Measurements from ENCODE around the gene RAB3B. TPM values are rescaled to one million over a fixed set of nuclear protein-coding genes. Genes with fewer than 3 reads are reported as not detected.

The RAB3B gene
- total and polyA plus RNA-seq, 2 of the 4 experiments (the other 2 are of a cell fraction) = 33.6 to 78.5 TPM

GRCh38 chr1:51949014-51949702 lies 41.3 kb downstream of the RAB3B start:
- Histone ChIP-seq H2AK5ac (ENCODE audit: low read depth, low read length) (no peak overlapping the region), H3K4me3 (ENCODE audit: insufficient read depth, low read depth, low read length) (no peak overlapping the region), H3K4ac (ENCODE audit: low read depth, low read length) (no peak overlapping the region; the same call in 1 of the 2 replicates), H3K9me3 (ENCODE audit: control insufficient read depth, insufficient read depth, low read length) (no peaks in the 10 kb centered on the region), H3K18ac (ENCODE audit: low read depth, low read length) (no peak overlapping the region), H4K8ac (ENCODE audit: low read depth in 2 of 2, low read length in 2 of 2) (no peak overlapping the region), H4K91ac (ENCODE audit: insufficient read depth, low read depth, low read length) (no peak overlapping the region), H3K36me3 (ENCODE audit: control insufficient read depth, insufficient read depth, low read length) (peaks cover 10% of the 10 kb centered on the region), H3K27ac (ENCODE audit: insufficient read depth, low read length) (no peak overlapping the region), H3K4me2 (ENCODE audit: low read depth, low read length) (no peak overlapping the region), H2BK15ac (ENCODE audit: low read depth, low read length) (no peak overlapping the region), H4K5ac (ENCODE audit: low read depth, low read length) (no peak overlapping the region), H2BK20ac (ENCODE audit: low read depth, low read length) (no peak overlapping the region), H2AK9ac (replicated peaks; ENCODE audit: low read depth, low read length, poor library complexity) (no peak overlapping the region), H2BK120ac (ENCODE audit: low read depth, low read length) (no peak overlapping the region), H3K9me1 (ENCODE audit: insufficient read depth, low read length) (peaks cover 14% of the 10 kb centered on the region), H3K79me1 (ENCODE audit: low read depth in 1 of 2, low read length in 2 of 2) (peaks cover 40 to 93% of the 10 kb centered on the region in 2 experiments), H4K20me1 (ENCODE audit: insufficient read depth, low read length) (no peaks in the 10 kb centered on the region), H3K27me3 (ENCODE audit: control insufficient read depth, insufficient read depth, low read length) (no peaks in the 10 kb centered on the region), H3K56ac (ENCODE audit: extremely low read depth, insufficient read depth, low read length) (no peak overlapping the region), H3K23ac (ENCODE audit: low read depth, low read length) (no peak overlapping the region; the same call in 1 of the 2 replicates), H3K4me1 (ENCODE audit: control insufficient read depth, insufficient read depth, low read length) (peaks cover 17% of the 10 kb centered on the region), H2BK5ac (ENCODE audit: low read depth, low read length, poor library complexity, severe bottlenecking) (no peak overlapping the region), H3K14ac (replicated peaks; ENCODE audit: low read depth, low read length) (0 out of 2 replicates have a peak overlapping the region, but pooled peaks have one; percentile 27), H3K9ac (ENCODE audit: low read depth, low read length) (no peak overlapping the region), H2AFZ (replicated peaks; ENCODE audit: low read length, poor library complexity) (no peak overlapping the region)
- TF ChIP-seq, protein P1, sequence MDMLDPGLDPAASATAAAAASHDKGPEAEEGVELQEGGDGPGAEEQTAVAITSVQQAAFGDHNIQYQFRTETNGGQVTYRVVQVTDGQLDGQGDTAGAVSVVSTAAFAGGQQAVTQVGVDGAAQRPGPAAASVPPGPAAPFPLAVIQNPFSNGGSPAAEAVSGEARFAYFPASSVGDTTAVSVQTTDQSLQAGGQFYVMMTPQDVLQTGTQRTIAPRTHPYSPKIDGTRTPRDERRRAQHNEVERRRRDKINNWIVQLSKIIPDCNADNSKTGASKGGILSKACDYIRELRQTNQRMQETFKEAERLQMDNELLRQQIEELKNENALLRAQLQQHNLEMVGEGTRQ (IDR thresholded peaks at IDR 0.05; ENCODE audit: low read depth, low read length) = no peak
- no peak for TF ChIP-seq MAZ (IDR thresholded peaks at IDR 0.05; ENCODE audit: borderline replicate concordance, low read depth, low read length)
- no peak for TF ChIP-seq SMC3 (IDR thresholded peaks at IDR 0.05; ENCODE audit: low read depth, low read length)
- TF ChIP-seq RCOR1 (IDR thresholded peaks at IDR 0.05; ENCODE audit: insufficient replicate concordance, low read length) = no peak
- no peak for TF ChIP-seq MAFK (IDR thresholded peaks at IDR 0.05; ENCODE audit: low read depth, low read length)
- no peak for TF ChIP-seq RAD21 (IDR thresholded peaks at IDR 0.05; ENCODE audit: low read length)
- TF ChIP-seq, protein P2, sequence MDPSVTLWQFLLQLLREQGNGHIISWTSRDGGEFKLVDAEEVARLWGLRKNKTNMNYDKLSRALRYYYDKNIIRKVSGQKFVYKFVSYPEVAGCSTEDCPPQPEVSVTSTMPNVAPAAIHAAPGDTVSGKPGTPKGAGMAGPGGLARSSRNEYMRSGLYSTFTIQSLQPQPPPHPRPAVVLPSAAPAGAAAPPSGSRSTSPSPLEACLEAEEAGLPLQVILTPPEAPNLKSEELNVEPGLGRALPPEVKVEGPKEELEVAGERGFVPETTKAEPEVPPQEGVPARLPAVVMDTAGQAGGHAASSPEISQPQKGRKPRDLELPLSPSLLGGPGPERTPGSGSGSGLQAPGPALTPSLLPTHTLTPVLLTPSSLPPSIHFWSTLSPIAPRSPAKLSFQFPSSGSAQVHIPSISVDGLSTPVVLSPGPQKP (IDR thresholded peaks at IDR 0.05; ENCODE audit: borderline replicate concordance, low read depth, low read length) = no peak
- TF ChIP-seq MXI1 (IDR thresholded peaks at IDR 0.05; ENCODE audit: borderline replicate concordance, low read depth, low read length) = no peak
- TF ChIP-seq CEBPB (IDR thresholded peaks at IDR 0.05; ENCODE audit: low read depth, low read length) = no peak
- no peak for TF ChIP-seq FOS (IDR thresholded peaks at IDR 0.05; ENCODE audit: low read depth, low read length)
- intact Hi-C loops (cut with micrococcal nuclease) = no loop called here
- no peak for DNase-seq
- 100% methylated on average over 6 of the region's 9 CpGs; no CpG with 5 or more reads in 1 of the 2 experiments for WGBS, 2 experiments (ENCODE audit: extremely low coverage in 2 of 2, insufficient read length in 1 of 2)
- no TSS peak for BruUV-seq (replicated peaks)
- ChIA-PET CTCF (no interaction called here), POLR2A (ENCODE audit: unreplicated experiment) (no interaction called here)
- dilution Hi-C loops (cut with HindIII; ENCODE audit: low sequenced_read_pairs, unreplicated experiment) = loop anchor here (10.0 kb wide), 1 partner anchor 64 kb away; no protein-coding TSS in a partner anchor
- ATAC-seq (ENCODE audit: low read depth) = no peak
- in situ Hi-C loops (cut with MboI; ENCODE audit: low sequenced_read_pairs) = no loop called here

Measured in IMR-90 (cell line).